ENCODE results near the gene SLC28A1.
"Not testable (repeated sequence)": the region's sequence is repeated elsewhere in the genome, so short reads cannot be mapped to it uniquely, and the experiment has no call there.

Gene SLC28A1

GRCh38 chr15:84914351-84914750 is 29.9 kb downstream of the SLC28A1 start:
- no peak for DNase-seq

- no peak for DNase-seq
These were observed 30.6 kb downstream of the SLC28A1 start for GRCh38 chr15:84914909-84915605.

GRCh38 chr15:84915606-84915958 is 31.1 kb downstream of the SLC28A1 start:
- DNase-seq, result no peak

GRCh38 chr15:84917452-84917851 is 33.0 kb downstream of the SLC28A1 start:
- DNase-seq, result no peak

- no peak for DNase-seq
These were observed 34.7 kb downstream of the SLC28A1 start for GRCh38 chr15:84919106-84919667.

- no peak for DNase-seq
These were observed 36.7 kb downstream of the SLC28A1 start for GRCh38 chr15:84921121-84921520.

GRCh38 chr15:84922530-84922929 is 38.1 kb downstream of the SLC28A1 start:
- DNase-seq, result no peak

- DNase-seq, result no peak
These were observed 39.7 kb downstream of the SLC28A1 start for GRCh38 chr15:84924077-84924731.

GRCh38 chr15:84924821-84925569 is 40.5 kb downstream of the SLC28A1 start:
- DNase-seq, result not testable (repeated sequence)

- DNase-seq, result no peak
These were observed 41.4 kb downstream of the SLC28A1 start for GRCh38 chr15:84925906-84926305.

- DNase-seq, result no peak
These were observed 42.2 kb downstream of the SLC28A1 start for GRCh38 chr15:84926491-84927230.

GRCh38 chr15:84928843-84929168 is 44.3 kb downstream of the SLC28A1 start:
- no peak for DNase-seq

- no peak for DNase-seq
These were observed 45.5 kb downstream of the SLC28A1 start for GRCh38 chr15:84929795-84930603.

GRCh38 chr15:84934942-84935729 is 50.7 kb downstream of the SLC28A1 start:
- DNase-seq, result no peak

- no peak for DNase-seq
These were observed 52.7 kb downstream of the SLC28A1 start for GRCh38 chr15:84937144-84937543.

GRCh38 chr15:84938726-84939125 is 54.3 kb downstream of the SLC28A1 start:
- DNase-seq, result no peak

- no peak for DNase-seq
These were observed 55.9 kb downstream of the SLC28A1 start for GRCh38 chr15:84940399-84940798.

- no peak for DNase-seq
These were observed 58.0 kb downstream of the SLC28A1 start for GRCh38 chr15:84942456-84942855.

GRCh38 chr15:84944311-84944710 is 59.8 kb downstream of the SLC28A1 start:
- no peak for DNase-seq

- DNase-seq, result no peak
These were observed 60.4 kb downstream of the SLC28A1 start for GRCh38 chr15:84944861-84945260.

GRCh38 chr15:84946772-84947489 is 62.5 kb downstream of the SLC28A1 start:
- DNase-seq, result no peak
